Neural progenitor cell (in vitro differentiated cells): Measurements from ENCODE around the gene RARRES2. TPM values are rescaled to one million over a fixed set of nuclear protein-coding genes. Genes with fewer than 3 reads are reported as not detected.

ENCODE experiments used
- DNase-seq: peaks from one replicate; pipeline ENCODE4 v3.0.0-alpha.2; 2016; ENCODE audit warnings: low spot score
- H2AFZ ChIP-seq: fragments of 200-600 bp; sonication (generic); replicated peaks from 2 replicates; pipeline ENCODE4 v1.6.1; 2016; ENCODE audit warnings: antibody characterized with exemption
- H3F3A ChIP-seq: fragments of 200-600 bp; sonication (generic); 2 replicates; pipeline ENCODE4 v1.6.1; 2016; ENCODE audit warnings: antibody characterized with exemption, low read depth
- H3K27ac ChIP-seq: fragments of 200-600 bp; sonication (generic); 2 replicates; pipeline ENCODE4 v1.5.1; 2016; ENCODE audit warnings: mild to moderate bottlenecking
- H3K27me3 ChIP-seq: fragments of 200-600 bp; sonication (generic); 2 replicates; pipeline ENCODE4 v1.6.1; 2016; ENCODE audit warnings: mild to moderate bottlenecking, moderate library complexity
- H3K36me3 ChIP-seq: fragments of 200-600 bp; sonication (generic); 2 replicates; pipeline ENCODE4 v1.5.1; 2016
- H3K4me1 ChIP-seq: fragments of 200-600 bp; sonication (generic); 2 replicates; pipeline ENCODE4 v1.6.1; 2016; ENCODE audit warnings: mixed run types
- H3K4me2 ChIP-seq: fragments of 200-600 bp; sonication (generic); 2 replicates; pipeline ENCODE4 v1.6.1; 2016
- H3K4me3 ChIP-seq: fragments of 200-600 bp; sonication (generic); 2 replicates; pipeline ENCODE4 v1.5.1; 2016
- H3K79me2 ChIP-seq: fragments of 200-600 bp; sonication (generic); 2 replicates; pipeline ENCODE4 v1.6.1; 2016; ENCODE audit warnings: low read depth
- H3K9ac ChIP-seq: fragments of 200-600 bp; sonication (generic); 2 replicates; pipeline ENCODE4 v1.6.1; 2016
- H3K9me3 ChIP-seq: fragments of 200-600 bp; sonication (generic); 2 replicates; pipeline ENCODE4 v1.5.1; 2016; ENCODE audit warnings: low read depth
- H4K20me1 ChIP-seq: fragments of 200-600 bp; sonication (generic); 2 replicates; pipeline ENCODE4 v1.6.1; 2016; ENCODE audit warnings: low read depth
- H3K27ac Mint-ChIP-seq: 3 replicates; pipeline ENCODE4 v1.8.0; 2021; ENCODE audit warnings: mixed read lengths
- H3K27me3 Mint-ChIP-seq: 2 replicates; pipeline ENCODE4 v1.8.0; 2022; ENCODE audit warnings: low read depth, mild to moderate bottlenecking, inconsistent platforms, moderate library complexity, mixed read lengths; ENCODE audit not compliant: insufficient read depth
- H3K36me3 Mint-ChIP-seq: 3 replicates; pipeline ENCODE4 v1.8.0; 2021; ENCODE audit warnings: mixed read lengths
- H3K4me1 Mint-ChIP-seq: 3 replicates; pipeline ENCODE4 v1.8.0; 2021; ENCODE audit warnings: mixed read lengths
- H3K4me3 Mint-ChIP-seq: 3 replicates; pipeline ENCODE4 v1.8.0; 2021; ENCODE audit warnings: mild to moderate bottlenecking, moderate library complexity, mixed read lengths
- H3K9me3 Mint-ChIP-seq: 3 replicates; pipeline ENCODE4 v1.8.0; 2020; ENCODE audit warnings: mixed read lengths
- CTCF ChIP-seq: fragments of 200-600 bp; sonication (generic); IDR thresholded peaks from 2 replicates; pipeline ENCODE4 v1.5.1; 2017; ENCODE audit warnings: antibody characterized with exemption, mild to moderate bottlenecking
- EZH2 ChIP-seq: fragments of 200-600 bp; sonication (generic); IDR thresholded peaks from 2 replicates; pipeline ENCODE4 v1.6.1; 2017; ENCODE audit warnings: antibody characterized with exemption, mild to moderate bottlenecking, moderate library complexity
- EZH2phosphoT487 ChIP-seq: fragments of 200-600 bp; sonication (generic); IDR thresholded peaks from 2 replicates; pipeline ENCODE4 v1.6.1; 2017; ENCODE audit warnings: antibody characterized with exemption
- total RNA-seq: library from RNA; depleted of rRNA; stranded (reverse); fragments of >200 nt; gene quantifications from 2 replicates; pipeline ENCODE4 v1.2.3, GENCODE V29; 2015; ENCODE audit warnings: low replicate concordance

The RARRES2 gene
- total RNA-seq, 1 donor from 2014 or later, result 0.19 TPM

DNA sequence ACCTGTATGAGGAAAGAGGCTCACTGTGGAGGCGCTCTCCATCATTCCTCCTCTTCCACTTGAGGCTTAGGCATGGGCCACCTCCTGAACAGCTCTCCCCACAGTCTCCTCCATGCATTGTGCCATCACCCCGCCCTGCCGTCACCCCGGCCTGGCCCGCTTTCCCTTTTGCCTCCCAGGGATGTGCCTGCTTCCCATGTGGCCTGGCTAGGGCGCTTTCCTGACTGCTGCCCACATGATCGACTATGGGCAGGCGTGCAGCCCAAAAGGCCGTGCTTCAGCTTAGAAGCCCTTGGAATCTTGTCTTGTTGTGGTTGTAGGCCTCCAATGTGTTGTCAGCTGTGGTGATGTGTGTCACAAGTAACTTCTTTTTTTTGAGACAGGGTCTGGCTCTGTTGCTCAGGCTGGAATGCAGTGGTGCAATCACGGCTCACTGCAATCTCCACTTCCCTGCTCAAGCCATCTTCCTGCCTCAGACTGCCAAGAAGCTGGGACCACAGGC lies 16.3 kb downstream of the RARRES2 start:
- Mint-ChIP-seq H3K4me1 (peaks cover 24% of the 10 kb centered on the region), H3K9me3 (peaks cover 2% of the 10 kb centered on the region), H3K36me3 (no peaks in the 10 kb centered on the region), H3K27ac (no peak overlapping the region), H3K27me3 (peaks cover 6% of the 10 kb centered on the region), H3K4me3 (no peak overlapping the region)
- Histone ChIP-seq H3K79me2 (peaks cover 7% of the 10 kb centered on the region), H3K4me3 (no peak overlapping the region), H2AFZ (no peak overlapping the region), H3K4me2 (no peak overlapping the region), H3K27me3 (no peaks in the 10 kb centered on the region), H3K27ac (no peak overlapping the region), H4K20me1 (no peaks in the 10 kb centered on the region), H3K4me1 (peaks cover 14% of the 10 kb centered on the region), H3K9ac (no peak overlapping the region), H3K9me3 (no peaks in the 10 kb centered on the region), H3F3A (peaks cover 5% of the 10 kb centered on the region), H3K36me3 (no peaks in the 10 kb centered on the region)
- no peak for DNase-seq
- no peak for TF ChIP-seq EZH2
- TF ChIP-seq CTCF, result no peak
- no peak for TF ChIP-seq EZH2phosphoT487

- Histone ChIP-seq H3K79me2 (peaks cover 7% of the 10 kb centered on the region), H4K20me1 (no peaks in the 10 kb centered on the region), H3F3A (peaks cover under 1% of the 10 kb centered on the region), H3K9ac (no peak overlapping the region), H3K4me3 (peak overlapping the region; percentile 38), H3K36me3 (no peaks in the 10 kb centered on the region), H3K4me2 (peak overlapping the region; percentile 55), H2AFZ (peak overlapping the region; percentile 26), H3K27me3 (no peaks in the 10 kb centered on the region), H3K9me3 (no peaks in the 10 kb centered on the region), H3K27ac (no peak overlapping the region), H3K4me1 (peaks cover 11% of the 10 kb centered on the region)
- DNase-seq, result no peak
- H3K4me1 Mint-ChIP-seq, result peaks cover 24% of the 10 kb centered on the region
- peak overlapping the region; percentile 30 for H3K27ac Mint-ChIP-seq
- no peak for TF ChIP-seq EZH2phosphoT487
- TF ChIP-seq EZH2, result no peak
- no peak for TF ChIP-seq CTCF
- no peak overlapping the region for H3K4me3 Mint-ChIP-seq
- no peaks in the 10 kb centered on the region for H3K36me3 Mint-ChIP-seq
- peaks cover 6% of the 10 kb centered on the region for H3K27me3 Mint-ChIP-seq
- H3K9me3 Mint-ChIP-seq, result peaks cover 2% of the 10 kb centered on the region
Measured at GRCh38 chr7:150324373-150324961, 17.0 kb downstream of the RARRES2 start.

DNA sequence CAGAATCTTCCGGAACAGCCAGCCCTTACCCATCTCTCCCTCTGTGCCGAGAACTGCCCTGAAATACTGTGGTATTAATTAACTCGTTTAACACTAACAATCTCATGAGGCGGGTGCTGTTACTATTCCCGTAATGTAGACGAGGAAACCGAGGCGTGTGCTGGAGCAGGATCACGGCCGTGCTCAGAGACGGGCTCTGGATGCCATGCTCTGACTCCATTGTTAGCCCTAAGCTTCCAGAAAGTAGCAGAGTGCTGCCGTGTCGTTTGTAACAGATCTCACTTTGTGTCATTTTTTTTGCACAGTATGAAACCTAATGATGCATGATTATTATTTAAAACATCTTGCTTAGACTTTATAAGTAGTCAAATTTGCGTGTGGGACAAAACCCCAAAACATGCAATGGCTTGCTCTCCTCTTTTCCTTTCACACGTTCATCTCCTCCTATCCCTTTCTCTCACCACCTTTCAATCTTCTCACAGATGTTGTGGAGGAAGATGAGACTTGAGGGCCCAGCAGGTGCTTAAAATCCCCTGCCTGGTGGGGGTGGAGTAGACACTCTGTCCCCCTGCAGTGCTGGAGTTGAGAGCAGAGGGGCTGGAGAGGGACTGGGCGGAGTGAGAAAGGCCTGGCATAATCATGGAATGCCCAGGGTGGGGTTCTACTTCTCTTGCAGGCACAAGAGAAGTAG lies 17.6 kb downstream of the RARRES2 start:
- peaks cover 6% of the 10 kb centered on the region for H3K27me3 Mint-ChIP-seq
- H3F3A ChIP-seq, result no peaks in the 10 kb centered on the region

More for the DNA sequence above, 17.6 kb downstream of the RARRES2 start:
- H3K27ac ChIP-seq, result no peak overlapping the region
- H3K27me3 ChIP-seq, result no peaks in the 10 kb centered on the region
- Mint-ChIP-seq H3K27ac (peak overlapping the region; percentile 76), H3K36me3 (no peaks in the 10 kb centered on the region), H3K4me1 (peaks cover 21% of the 10 kb centered on the region), H3K4me3 (peak overlapping the region; percentile 76), H3K9me3 (peaks cover 2% of the 10 kb centered on the region)
- H3K4me2 ChIP-seq, result peak overlapping the region; percentile 55
- peaks cover 7% of the 10 kb centered on the region for H3K79me2 ChIP-seq
- H3K9ac ChIP-seq, result no peak overlapping the region
- H4K20me1 ChIP-seq, result no peaks in the 10 kb centered on the region
- TF ChIP-seq CTCF (no peak), EZH2 (no peak), EZH2phosphoT487 (no peak)
- H3K4me1 ChIP-seq, result peaks cover 9% of the 10 kb centered on the region
- no peaks in the 10 kb centered on the region for H3K36me3 ChIP-seq
- no peak for DNase-seq
- peak overlapping the region; percentile 26 for H2AFZ ChIP-seq
- peak overlapping the region; percentile 38 for H3K4me3 ChIP-seq
- no peaks in the 10 kb centered on the region for H3K9me3 ChIP-seq
